GM12878 (cell line): ENCODE data around the gene BRCA2.

Experiments used
- FOS ChIP-seq: IDR thresholded peaks from 3 replicates; pipeline ENCODE4 v1.6.1; 2011; ENCODE audit warnings: borderline replicate concordance; ENCODE audit not compliant: insufficient read length; ENCODE audit errors: extremely low read depth
- PAX5 ChIP-seq: IDR thresholded peaks from 2 replicates; pipeline ENCODE4 v1.6.1; 2011; ENCODE audit warnings: low read depth, low read length, borderline replicate concordance
- STAT1 ChIP-seq: fragments of 450-650 bp; conservative IDR thresholded peaks from 2 replicates; pipeline ENCODE4 v1.6.1; 2014; ENCODE audit warnings: antibody characterized with exemption, mild to moderate bottlenecking
- ZNF384 ChIP-seq: IDR thresholded peaks from 2 replicates; pipeline ENCODE4 v1.6.1; 2012; ENCODE audit warnings: low read depth, mild to moderate bottlenecking, low read length, improper control_type of control experiment, borderline replicate concordance
- TF ChIP-seq, protein P1 (sequence below), 3 experiments: IDR thresholded peaks in 2 of 3; conservative IDR thresholded peaks in 1 of 3; 2 replicates each; pipeline ENCODE4 v1.5.1; 2011; ENCODE audit warnings: low read depth in 3 of 3, low read length in 3 of 3, mild to moderate bottlenecking in 3 of 3, control low read depth in 2 of 3, moderate library complexity in 2 of 3, inconsistent platforms in 1 of 3, mixed read lengths in 1 of 3; ENCODE audit not compliant: control insufficient read depth in 2 of 3, insufficient read depth in 1 of 3; ENCODE audit errors: extremely low read depth in 1 of 3
- TF ChIP-seq, protein P2 (sequence below): fragments of 450-650 bp; IDR thresholded peaks from 2 replicates; pipeline ENCODE4 v1.6.1; 2014; ENCODE audit warnings: mild to moderate bottlenecking

DNA sequence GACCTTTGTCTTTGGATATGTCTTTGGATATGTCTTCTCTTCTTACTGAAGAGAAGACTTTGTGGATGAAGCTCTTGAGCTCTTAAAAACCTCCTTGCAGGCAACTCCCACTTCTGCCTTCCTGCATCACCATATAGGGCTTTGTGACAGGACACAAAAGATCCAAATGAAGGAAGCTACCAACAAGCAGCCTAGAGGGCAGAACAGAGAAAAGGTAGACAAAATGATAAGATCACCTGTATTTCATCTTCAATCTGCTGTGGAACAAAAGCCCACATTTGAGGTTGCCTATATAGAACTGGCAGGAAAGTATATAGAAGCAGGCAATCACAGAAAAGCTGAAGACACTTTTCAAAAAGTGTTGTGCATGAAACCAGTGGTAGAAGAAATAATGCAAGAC lies 70.1 kb downstream of the BRCA2 start:
- no peak for TF ChIP-seq STAT1
- TF ChIP-seq, protein P1, sequence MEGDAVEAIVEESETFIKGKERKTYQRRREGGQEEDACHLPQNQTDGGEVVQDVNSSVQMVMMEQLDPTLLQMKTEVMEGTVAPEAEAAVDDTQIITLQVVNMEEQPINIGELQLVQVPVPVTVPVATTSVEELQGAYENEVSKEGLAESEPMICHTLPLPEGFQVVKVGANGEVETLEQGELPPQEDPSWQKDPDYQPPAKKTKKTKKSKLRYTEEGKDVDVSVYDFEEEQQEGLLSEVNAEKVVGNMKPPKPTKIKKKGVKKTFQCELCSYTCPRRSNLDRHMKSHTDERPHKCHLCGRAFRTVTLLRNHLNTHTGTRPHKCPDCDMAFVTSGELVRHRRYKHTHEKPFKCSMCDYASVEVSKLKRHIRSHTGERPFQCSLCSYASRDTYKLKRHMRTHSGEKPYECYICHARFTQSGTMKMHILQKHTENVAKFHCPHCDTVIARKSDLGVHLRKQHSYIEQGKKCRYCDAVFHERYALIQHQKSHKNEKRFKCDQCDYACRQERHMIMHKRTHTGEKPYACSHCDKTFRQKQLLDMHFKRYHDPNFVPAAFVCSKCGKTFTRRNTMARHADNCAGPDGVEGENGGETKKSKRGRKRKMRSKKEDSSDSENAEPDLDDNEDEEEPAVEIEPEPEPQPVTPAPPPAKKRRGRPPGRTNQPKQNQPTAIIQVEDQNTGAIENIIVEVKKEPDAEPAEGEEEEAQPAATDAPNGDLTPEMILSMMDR (IDR thresholded peaks at IDR 0.05 in 2 of 3, conservative IDR thresholded peaks at IDR 0.05 in 1 of 3; ENCODE audit: control insufficient read depth in 2 of 3, extremely low read depth in 1 of 3, insufficient read depth in 1 of 3, low read depth in 3 of 3, low read length in 3 of 3): no peak
- TF ChIP-seq, protein P2, sequence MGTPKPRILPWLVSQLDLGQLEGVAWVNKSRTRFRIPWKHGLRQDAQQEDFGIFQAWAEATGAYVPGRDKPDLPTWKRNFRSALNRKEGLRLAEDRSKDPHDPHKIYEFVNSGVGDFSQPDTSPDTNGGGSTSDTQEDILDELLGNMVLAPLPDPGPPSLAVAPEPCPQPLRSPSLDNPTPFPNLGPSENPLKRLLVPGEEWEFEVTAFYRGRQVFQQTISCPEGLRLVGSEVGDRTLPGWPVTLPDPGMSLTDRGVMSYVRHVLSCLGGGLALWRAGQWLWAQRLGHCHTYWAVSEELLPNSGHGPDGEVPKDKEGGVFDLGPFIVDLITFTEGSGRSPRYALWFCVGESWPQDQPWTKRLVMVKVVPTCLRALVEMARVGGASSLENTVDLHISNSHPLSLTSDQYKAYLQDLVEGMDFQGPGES: no peak
- TF ChIP-seq ZNF384: no peak
- no peak for TF ChIP-seq PAX5
- no peak for TF ChIP-seq FOS
